Right hindlimb (tissue), 1 donor: Measurements from ENCODE around the gene SH3PXD2B.
"Not testable (repeated sequence)": the region's sequence is repeated elsewhere in the genome, so short reads cannot be mapped to it uniquely, and the experiment has no call there.

Experiments
- DNase-seq: peaks from one replicate; pipeline ENCODE4 v3.0.0-alpha.2; 2018

SH3PXD2B gene

GRCh38 chr5:172417130-172417841, 37.0 kb downstream of the SH3PXD2B start:
- DNase-seq = no peak

DNA sequence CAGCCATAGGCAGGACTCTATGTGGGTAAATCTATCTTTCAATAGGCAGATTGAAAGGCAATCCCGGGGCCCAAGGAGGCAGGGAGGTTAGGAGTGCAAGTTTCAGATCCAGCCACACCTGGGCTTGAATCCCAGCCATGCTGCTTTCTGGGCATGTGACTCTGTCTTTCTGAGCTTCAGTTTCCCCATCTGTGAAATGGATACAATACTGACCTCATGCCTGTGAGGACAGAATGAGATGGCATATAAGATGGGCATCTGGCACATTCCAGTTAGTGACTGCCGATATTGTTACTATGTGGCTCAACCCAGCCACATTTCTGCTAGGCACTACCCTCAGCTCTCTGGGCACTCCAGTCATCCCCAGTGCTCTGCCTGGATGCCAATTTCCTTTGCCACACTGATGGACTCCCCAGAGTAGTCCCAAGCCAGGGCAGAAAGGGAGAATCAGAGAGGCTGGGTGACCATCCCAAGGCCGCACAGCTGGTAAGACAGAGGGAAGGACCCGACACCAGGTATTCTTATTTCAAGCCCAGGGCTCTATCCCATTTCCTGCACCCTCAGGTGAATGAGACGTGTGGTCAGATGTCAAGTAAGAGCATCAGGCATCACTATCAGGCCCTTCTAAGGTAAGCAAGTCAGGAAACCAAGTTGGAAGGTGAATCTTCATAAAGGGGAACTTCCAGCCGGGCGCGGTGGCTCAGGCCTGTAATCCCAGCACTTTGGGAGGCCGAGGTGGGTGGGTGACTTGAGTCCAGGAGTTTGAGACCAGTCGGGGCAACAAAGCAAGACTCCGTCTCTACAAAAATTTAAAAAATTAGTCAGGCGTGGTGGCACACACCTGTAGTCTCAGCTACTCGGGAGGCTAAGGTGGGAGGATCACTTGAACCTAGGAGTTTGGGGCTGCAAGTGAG, 38.7 kb downstream of the SH3PXD2B start:
- no peak for DNase-seq

- DNase-seq = peak; percentile 84
Observed at GRCh38 chr5:172414531-172415361, 39.6 kb downstream of the SH3PXD2B start.

DNA sequence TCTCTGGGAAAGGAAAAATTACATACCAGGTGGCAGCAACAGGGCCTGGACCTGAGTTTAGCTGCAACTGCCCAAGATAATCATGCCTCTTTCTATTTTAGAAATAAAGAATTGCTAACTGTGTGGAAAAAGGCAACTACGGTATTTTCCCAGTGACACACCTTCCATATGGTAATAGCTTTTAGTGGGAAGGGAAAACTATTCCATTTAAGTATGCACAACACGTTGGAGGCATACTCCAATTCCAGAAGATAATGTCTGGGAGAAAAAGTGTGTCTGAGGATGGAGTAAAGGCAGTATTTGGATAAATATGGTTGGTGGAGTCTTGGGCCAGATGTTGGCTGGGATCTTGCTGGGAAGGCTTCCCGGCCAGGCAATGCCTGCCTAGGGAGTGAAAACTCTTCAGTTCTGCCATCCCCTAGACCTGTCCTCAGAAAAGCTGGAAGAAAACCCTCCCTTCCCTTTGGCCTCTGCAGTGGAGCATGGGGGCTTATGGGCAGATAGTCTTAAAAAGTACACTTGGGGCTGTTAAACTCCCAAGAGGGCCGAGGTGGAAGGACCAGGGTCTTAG, 40.6 kb downstream of the SH3PXD2B start:
- DNase-seq = peak; percentile 62

GRCh38 chr5:172412724-172413286, 41.5 kb downstream of the SH3PXD2B start:
- peak; percentile 94 for DNase-seq

GRCh38 chr5:172411484-172412072, 42.7 kb downstream of the SH3PXD2B start:
- peak; percentile 66 for DNase-seq

DNA sequence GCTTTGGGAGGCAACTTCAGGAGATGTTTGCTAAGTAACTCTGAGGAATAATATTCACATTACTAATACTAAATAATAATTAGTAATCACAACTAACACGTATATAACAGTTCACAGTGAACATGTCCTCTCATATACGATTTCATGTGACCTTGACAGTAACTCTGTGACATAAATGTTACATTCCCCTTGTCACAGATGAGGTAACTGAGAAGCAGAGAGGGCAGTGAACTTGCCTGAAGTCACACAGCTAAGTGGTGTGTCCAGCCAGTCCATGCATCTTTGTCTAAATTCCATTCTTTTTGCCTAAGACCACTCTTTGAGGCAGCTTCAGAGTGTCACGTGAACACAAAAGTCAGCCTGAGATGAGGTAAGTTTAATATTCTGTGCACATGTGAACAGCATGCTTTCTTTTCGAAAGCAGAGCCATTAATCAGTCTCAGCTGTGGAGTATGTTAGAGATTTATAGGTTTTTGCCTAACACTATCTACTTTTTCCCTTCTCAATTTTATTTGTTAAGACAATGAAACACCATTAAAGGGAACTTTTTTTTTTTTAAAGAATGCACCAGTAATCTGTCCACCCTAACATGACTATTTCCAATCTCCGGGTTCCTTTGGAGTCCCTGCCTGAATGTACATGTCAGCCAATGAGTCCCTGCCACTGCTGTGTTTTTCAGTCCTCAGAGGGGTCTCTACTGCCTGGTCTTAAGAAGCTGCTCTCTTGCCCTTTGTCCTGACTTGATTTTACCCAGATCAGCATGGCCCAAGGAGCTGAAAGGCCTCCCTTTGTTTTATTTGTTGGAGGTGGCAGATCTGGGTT, 43.5 kb downstream of the SH3PXD2B start:
- no peak for DNase-seq

DNA sequence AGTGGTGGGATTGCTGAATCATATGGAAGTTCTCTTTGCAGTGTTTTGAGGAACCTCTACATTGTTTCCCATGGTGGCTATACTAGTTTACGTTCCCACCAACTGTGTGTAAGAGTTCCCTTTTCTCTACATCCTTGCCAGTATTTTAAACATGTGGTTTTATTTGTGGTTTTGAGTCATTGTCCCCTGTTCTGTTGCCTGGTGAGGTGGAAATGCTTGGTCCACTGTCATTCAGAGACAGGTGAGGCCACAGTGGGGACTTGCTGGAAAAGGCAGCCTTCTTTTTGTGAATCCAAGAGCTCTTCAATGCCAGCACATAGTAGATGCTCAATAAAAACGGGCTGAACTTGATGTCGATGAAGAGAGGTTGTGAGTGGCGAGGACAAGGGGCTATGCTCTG, 44.2 kb downstream of the SH3PXD2B start:
- DNase-seq = no peak

DNA sequence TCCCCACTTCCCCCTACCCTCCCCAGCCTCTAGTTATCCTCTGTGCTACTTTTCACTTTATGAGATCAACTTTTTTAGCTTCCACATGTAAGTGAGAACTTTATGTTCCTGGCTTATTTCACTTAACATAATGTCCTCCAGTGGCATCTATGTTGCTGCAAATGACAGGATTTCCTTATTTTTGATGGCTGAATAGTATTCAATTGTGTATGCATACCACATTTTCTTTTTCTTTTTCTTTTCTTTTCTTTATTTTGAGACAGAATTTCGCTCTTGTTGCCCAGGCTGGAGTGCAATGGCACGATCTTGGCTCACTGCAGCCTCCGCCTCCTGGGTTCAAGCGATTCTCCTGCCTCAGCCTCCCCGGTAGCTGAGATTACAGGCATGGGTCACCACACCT, 44.8 kb downstream of the SH3PXD2B start:
- not testable (repeated sequence) for DNase-seq

DNA sequence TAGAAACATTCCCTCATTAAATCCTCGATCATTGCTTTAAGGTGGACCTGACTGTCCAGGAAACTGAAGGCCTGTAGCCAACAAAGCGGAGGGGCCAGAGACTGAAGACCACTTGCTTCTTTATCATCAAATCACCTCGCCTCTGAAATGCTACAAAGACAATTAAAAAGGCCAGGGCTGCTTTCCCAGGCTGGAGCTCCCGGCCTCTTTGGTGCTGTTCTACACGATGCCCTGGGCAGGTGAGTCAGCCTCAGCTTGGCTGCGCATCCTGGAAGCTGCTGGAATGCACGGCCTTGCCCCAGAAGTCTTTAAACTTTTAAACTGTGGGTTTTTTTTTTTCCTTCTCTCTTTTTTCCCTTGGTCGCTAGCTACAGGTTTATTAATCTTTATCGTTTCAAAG, 46.5 kb downstream of the SH3PXD2B start:
- no peak for DNase-seq

DNA sequence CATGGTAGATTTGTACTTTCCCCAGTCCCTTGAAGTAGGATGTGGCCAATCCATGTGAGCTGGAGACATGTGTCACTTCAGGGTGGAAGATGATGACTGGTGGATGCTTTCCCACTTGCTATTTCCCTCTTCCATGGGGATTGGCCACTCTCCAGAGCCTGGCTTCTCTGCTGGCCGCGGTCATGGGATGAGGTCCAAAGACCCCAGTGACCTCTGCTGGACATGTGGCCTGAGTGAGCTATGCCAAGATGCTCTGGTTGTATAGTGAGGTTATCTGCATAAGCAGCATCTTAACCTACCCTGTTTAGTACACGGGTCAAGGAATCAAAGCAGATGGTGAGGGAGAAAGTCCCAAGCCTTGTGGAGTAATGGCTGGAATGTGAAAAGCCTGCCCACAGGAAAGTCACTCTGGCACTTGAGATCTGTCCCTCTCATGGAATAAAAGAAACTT, 47.1 kb downstream of the SH3PXD2B start:
- DNase-seq = no peak

GRCh38 chr5:172405226-172406107, 48.9 kb downstream of the SH3PXD2B start:
- no peak for DNase-seq

- no peak for DNase-seq
Observed at GRCh38 chr5:172404746-172405145, 49.6 kb downstream of the SH3PXD2B start.

DNA sequence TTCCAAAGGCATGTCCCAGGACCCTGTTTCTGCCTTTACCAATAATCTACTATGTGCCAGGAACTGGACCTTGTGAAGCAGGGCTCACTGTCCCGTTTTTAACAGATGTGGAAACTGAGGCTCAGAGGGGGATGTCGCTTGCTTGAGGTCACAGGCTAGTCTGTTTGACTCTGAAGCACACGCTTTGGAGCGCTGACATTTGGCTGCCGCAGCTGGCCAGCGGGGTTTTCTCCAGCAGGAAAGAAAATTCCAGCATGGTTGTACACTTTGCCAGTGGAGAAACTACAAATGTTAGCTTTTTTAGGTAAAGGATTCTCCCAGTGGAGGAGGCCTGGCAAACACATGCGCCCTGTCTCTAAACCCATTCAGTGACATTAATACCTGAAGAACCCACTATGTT, 50.5 kb downstream of the SH3PXD2B start:
- DNase-seq = peak; percentile 83

GRCh38 chr5:172403189-172403796, 51.0 kb downstream of the SH3PXD2B start:
- peak; percentile 97 for DNase-seq

GRCh38 chr5:172402531-172403188, 51.7 kb downstream of the SH3PXD2B start:
- DNase-seq = no peak

- not testable (repeated sequence) for DNase-seq
Observed at GRCh38 chr5:172402031-172402430, 52.3 kb downstream of the SH3PXD2B start.

- no peak for DNase-seq
Observed at GRCh38 chr5:172399826-172400225, 54.5 kb downstream of the SH3PXD2B start.

GRCh38 chr5:172399336-172399735, 55.0 kb downstream of the SH3PXD2B start:
- DNase-seq = no peak
